HEK293T (cell line): ENCODE measurements around the gene SLC26A8.

Experiments
- ARNT ChIP-seq: fragments of 450-650 bp; IDR thresholded peaks from 2 replicates; pipeline ENCODE4 v1.6.1; 2017; ENCODE audit warnings: mild to moderate bottlenecking
- BHLHE40 ChIP-seq: fragments of 450-650 bp; IDR thresholded peaks from 2 replicates; pipeline ENCODE4 v1.6.1; 2016; ENCODE audit warnings: mild to moderate bottlenecking, moderate library complexity, borderline replicate concordance
- CTBP1 ChIP-seq: fragments of 450-650 bp; IDR thresholded peaks from 2 replicates; pipeline ENCODE4 v1.6.1; 2016; ENCODE audit warnings: borderline replicate concordance
- ELF4 ChIP-seq: fragments of 450-650 bp; IDR thresholded peaks from 2 replicates; pipeline ENCODE4 v1.6.1; 2017; ENCODE audit warnings: antibody characterized with exemption
- FOXA1 ChIP-seq: fragments of 450-650 bp; IDR thresholded peaks from 2 replicates; pipeline ENCODE4 v1.6.1; 2016; ENCODE audit warnings: mild to moderate bottlenecking
- FOXK2 ChIP-seq: fragments of 450-650 bp; IDR thresholded peaks from 2 replicates; pipeline ENCODE4 v1.6.1; 2016; ENCODE audit warnings: mild to moderate bottlenecking
- FOXM1 ChIP-seq: fragments of 450-650 bp; IDR thresholded peaks from 2 replicates; pipeline ENCODE4 v1.6.1; 2017; ENCODE audit warnings: mild to moderate bottlenecking, borderline replicate concordance
- L3MBTL2 ChIP-seq: fragments of 450-650 bp; conservative IDR thresholded peaks from 2 replicates; pipeline ENCODE4 v1.6.1; 2016; ENCODE audit warnings: mild to moderate bottlenecking
- LEF1 ChIP-seq: fragments of 450-650 bp; IDR thresholded peaks from 2 replicates; pipeline ENCODE4 v1.6.1; 2017; ENCODE audit warnings: mild to moderate bottlenecking, borderline replicate concordance
- NFRKB ChIP-seq: fragments of 450-650 bp; IDR thresholded peaks from 2 replicates; pipeline ENCODE4 v1.6.1; 2016; ENCODE audit warnings: mild to moderate bottlenecking, moderate library complexity
- SP1 ChIP-seq: fragments of 450-650 bp; IDR thresholded peaks from 2 replicates; pipeline ENCODE4 v1.6.1; 2017
- SUZ12 ChIP-seq: fragments of 450-650 bp; IDR thresholded peaks from 2 replicates; pipeline ENCODE4 v1.6.1; 2016; ENCODE audit warnings: mild to moderate bottlenecking
- TARDBP ChIP-seq: fragments of 450-650 bp; IDR thresholded peaks from 2 replicates; pipeline ENCODE4 v1.6.1; 2016
- TF ChIP-seq, protein P1 (sequence below): fragments of 450-650 bp; IDR thresholded peaks from 2 replicates; pipeline ENCODE4 v1.6.1; 2016

DNA sequence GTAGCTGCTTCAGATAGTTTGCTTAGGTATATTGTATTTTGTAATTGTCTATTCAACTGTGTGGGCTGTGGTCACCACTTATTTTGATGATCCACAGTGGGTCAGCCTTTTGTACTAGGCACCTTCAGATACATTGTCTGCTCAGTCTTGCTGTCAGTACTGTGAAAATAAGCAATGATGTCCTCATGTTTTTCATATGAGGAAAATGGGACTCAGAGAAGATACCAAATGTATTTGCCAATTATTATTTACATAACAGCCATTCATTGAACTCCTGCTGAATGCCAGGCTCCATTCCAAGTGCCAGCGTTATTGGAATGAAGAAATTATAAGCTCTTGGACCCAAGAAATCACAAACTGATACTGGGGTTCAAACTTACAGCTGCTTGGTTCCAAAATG is 31.7 kb upstream of the SLC26A8 start:
- TF ChIP-seq BHLHE40 (no peak), FOXK2 (no peak), L3MBTL2 (no peak), FOXM1 (no peak), SP1 (no peak), SUZ12 (no peak), TARDBP (no peak), FOXA1 (no peak), ELF4 (no peak), ARNT (no peak), NFRKB (no peak), CTBP1 (no peak), LEF1 (no peak)
- TF ChIP-seq, protein P1, sequence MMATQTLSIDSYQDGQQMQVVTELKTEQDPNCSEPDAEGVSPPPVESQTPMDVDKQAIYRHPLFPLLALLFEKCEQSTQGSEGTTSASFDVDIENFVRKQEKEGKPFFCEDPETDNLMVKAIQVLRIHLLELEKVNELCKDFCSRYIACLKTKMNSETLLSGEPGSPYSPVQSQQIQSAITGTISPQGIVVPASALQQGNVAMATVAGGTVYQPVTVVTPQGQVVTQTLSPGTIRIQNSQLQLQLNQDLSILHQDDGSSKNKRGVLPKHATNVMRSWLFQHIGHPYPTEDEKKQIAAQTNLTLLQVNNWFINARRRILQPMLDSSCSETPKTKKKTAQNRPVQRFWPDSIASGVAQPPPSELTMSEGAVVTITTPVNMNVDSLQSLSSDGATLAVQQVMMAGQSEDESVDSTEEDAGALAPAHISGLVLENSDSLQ, result no peak
